HL-60/S4 (cell line): ENCODE results near the gene FAM181B.

Source experiments
- in situ Hi-C: fragments of 300-500 bp; cut with MboI; formaldehyde crosslinking; loops from 2 replicates; pipeline ENCODE4 v1.14.3; 2022; ENCODE audit warnings: low sequenced_read_pairs

Gene FAM181B

GRCh38 chr11:82733444-82734119 is at the start of gene FAM181B:
FAM181B (minus strand) TSS chr11:82733864; CDS start chr11:82733729, 135 bp downstream.
- in situ Hi-C loops = no loop called here

GRCh38 chr11:82782825-82783374 is 49.2 kb upstream of the FAM181B start:
- in situ Hi-C loops = no loop called here

- in situ Hi-C loops = no loop called here
Observed at GRCh38 chr11:82778776-82779175, 45.1 kb upstream of the FAM181B start.

- in situ Hi-C loops = no loop called here
Observed at GRCh38 chr11:82776377-82776776, 42.7 kb upstream of the FAM181B start.

GRCh38 chr11:82775736-82776346 is 42.2 kb upstream of the FAM181B start:
- in situ Hi-C loops = no loop called here

GRCh38 chr11:82775218-82775617 is 41.6 kb upstream of the FAM181B start:
- in situ Hi-C loops = no loop called here

GRCh38 chr11:82771781-82772180 is 38.1 kb upstream of the FAM181B start:
- in situ Hi-C loops = no loop called here

GRCh38 chr11:82767123-82767522 is 33.5 kb upstream of the FAM181B start:
- in situ Hi-C loops = no loop called here

GRCh38 chr11:82765466-82766034 is 31.9 kb upstream of the FAM181B start:
- in situ Hi-C loops = no loop called here

GRCh38 chr11:82763167-82763566 is 29.5 kb upstream of the FAM181B start:
- in situ Hi-C loops = no loop called here

- in situ Hi-C loops = no loop called here
Observed at GRCh38 chr11:82759649-82760048, 26.0 kb upstream of the FAM181B start.

- in situ Hi-C loops = no loop called here
Observed at GRCh38 chr11:82757660-82758357, 24.1 kb upstream of the FAM181B start.

GRCh38 chr11:82756765-82757639 is 23.3 kb upstream of the FAM181B start:
- in situ Hi-C loops = no loop called here

GRCh38 chr11:82754410-82754809 is 20.7 kb upstream of the FAM181B start:
- in situ Hi-C loops = no loop called here

GRCh38 chr11:82753921-82754320 is 20.3 kb upstream of the FAM181B start:
- in situ Hi-C loops = no loop called here

GRCh38 chr11:82752801-82753200 is 19.1 kb upstream of the FAM181B start:
- in situ Hi-C loops = no loop called here

GRCh38 chr11:82750643-82751139 is 17.0 kb upstream of the FAM181B start:
- in situ Hi-C loops = no loop called here

GRCh38 chr11:82747471-82747870 is 13.8 kb upstream of the FAM181B start:
- in situ Hi-C loops = no loop called here

- in situ Hi-C loops = no loop called here
Observed at GRCh38 chr11:82738091-82738490, 4.4 kb upstream of the FAM181B start.

GRCh38 chr11:82734120-82734479 is 436 bp upstream of the FAM181B start:
- in situ Hi-C loops = no loop called here
